ENCODE results near the gene ERCC6L2. TPM values are rescaled to one million over a fixed set of nuclear protein-coding genes. Genes with fewer than 3 reads are reported as not detected.

Gene ERCC6L2
- total and polyA plus RNA-seq, 2 donors (not counting 3 experiments of a cell fraction or from before 2014, with no cell fraction given): 4.7 to 31.8 TPM

DNA sequence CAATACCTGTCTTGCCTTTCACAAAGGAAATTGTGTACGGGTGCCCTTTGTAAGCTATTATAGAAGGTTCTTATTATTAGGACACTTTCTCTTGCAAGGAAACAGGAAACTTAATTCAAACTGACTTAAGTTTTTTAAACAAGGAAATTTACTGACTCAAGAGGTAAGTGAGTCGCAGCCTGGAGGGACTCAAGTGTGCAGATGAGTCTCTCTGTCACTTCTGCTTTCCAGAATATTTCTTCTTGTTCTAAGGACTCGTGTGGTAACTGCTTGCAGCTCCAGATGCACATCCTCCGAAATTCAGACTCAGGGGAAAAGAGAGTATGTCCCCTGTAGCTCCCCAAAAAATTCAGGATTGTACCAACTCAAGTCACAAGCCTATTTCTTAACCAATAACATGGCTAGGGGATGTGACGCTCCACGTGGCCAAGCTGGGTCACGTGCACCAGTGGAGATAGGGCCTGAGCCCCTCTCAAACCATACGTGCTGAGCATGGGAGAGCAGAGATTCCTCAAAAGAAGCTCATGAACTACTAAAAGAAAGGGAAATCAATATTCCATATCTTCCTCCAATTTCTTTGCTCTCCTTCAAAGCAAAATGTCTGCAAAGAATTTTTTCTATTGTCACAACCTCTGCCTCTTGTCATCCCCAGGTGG is 49.2 kb upstream of the ERCC6L2 start:
- no peaks in the 10 kb centered on the region for H4K20me1 ChIP-seq (replicated peaks; ENCODE audit: control insufficient read depth, extremely low read depth, insufficient read depth, low read length)
- no peak overlapping the region for H3K4me2 ChIP-seq (ENCODE audit: insufficient read depth, low read length)
- BruUV-seq (replicated peaks): no TSS peak
- CTCF ChIA-PET: interaction anchor here (0.8 kb wide), 1 partner anchor 25 kb away, joined by 3 read pairs; no protein-coding TSS in a partner anchor
- H3K4me3 ChIP-seq (replicated peaks in 1 of 3; ENCODE audit: insufficient read depth in 1 of 3, low read depth in 1 of 3, low read length in 3 of 3): no peak overlapping the region
- H3K27me3 ChIP-seq (ENCODE audit: control insufficient read depth in 2 of 2, insufficient read depth in 2 of 2, low read length in 2 of 2): no peaks in the 10 kb centered on the region
- no peak overlapping the region for H2AFZ ChIP-seq (ENCODE audit: low read depth, low read length)
- H3K79me2 ChIP-seq (ENCODE audit: control insufficient read depth, insufficient read depth, low read length): no peaks in the 10 kb centered on the region
- H3K27ac ChIP-seq (ENCODE audit: insufficient read depth, low read depth, low read length): no peak overlapping the region
- TF ChIP-seq JUN (IDR thresholded peaks at IDR 0.05; ENCODE audit: borderline replicate concordance, insufficient read depth, insufficient read length, low read depth): no peak
- no peak for TF ChIP-seq FOS (IDR thresholded peaks at IDR 0.05; ENCODE audit: borderline replicate concordance, insufficient read depth, low read length)
- no peak for TF ChIP-seq POLR2AphosphoS5 (IDR thresholded peaks at IDR 0.05; ENCODE audit: insufficient read depth, low read depth, low read length)
- no peak for TF ChIP-seq MYC (IDR thresholded peaks at IDR 0.05; ENCODE audit: low read depth, low read length)
- no peak for TF ChIP-seq GATA2 (IDR thresholded peaks at IDR 0.05; ENCODE audit: insufficient read depth, insufficient read length, low read depth, low read length)
- TF ChIP-seq POLR2A (IDR thresholded peaks at IDR 0.05; ENCODE audit: low read depth, low read length): no peak
- TF ChIP-seq, protein P1, sequence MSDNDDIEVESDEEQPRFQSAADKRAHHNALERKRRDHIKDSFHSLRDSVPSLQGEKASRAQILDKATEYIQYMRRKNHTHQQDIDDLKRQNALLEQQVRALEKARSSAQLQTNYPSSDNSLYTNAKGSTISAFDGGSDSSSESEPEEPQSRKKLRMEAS (IDR thresholded peaks at IDR 0.05; ENCODE audit: insufficient read depth, insufficient read length): no peak
- TF ChIP-seq EZH2 (IDR thresholded peaks at IDR 0.05; ENCODE audit: borderline replicate concordance, low read depth, low read length, severe bottlenecking): no peak
- TF ChIP-seq CTCF (IDR thresholded peaks at IDR 0.05; ENCODE audit: extremely low read depth in 1 of 2, insufficient read depth in 1 of 2, low read depth in 1 of 2, low read length in 2 of 2): no peak
- H3K9me3 ChIP-seq (replicated peaks; ENCODE audit: control insufficient read depth, insufficient read depth, low read length): no peaks in the 10 kb centered on the region
- peaks cover 15% of the 10 kb centered on the region for H3K4me1 ChIP-seq (ENCODE audit: control insufficient read depth, extremely low read depth, insufficient read depth, low read length)
- dilution Hi-C loops (cut with MboI; ENCODE audit: extremely low pct_ligation_motif_present, low sequenced_read_pairs) (no loop called here), intact Hi-C loops (cut with micrococcal nuclease) (no loop called here)
- FAIRE-seq: no peak
- H3K9me1 ChIP-seq (replicated peaks; ENCODE audit: control insufficient read depth, extremely low read depth, insufficient read depth, low read length): no peaks in the 10 kb centered on the region
- no peak for DNase-seq (ENCODE audit: low read depth, low spot score)
- H3K36me3 ChIP-seq (ENCODE audit: control insufficient read depth in 2 of 2, extremely low read depth in 1 of 2, insufficient read depth in 2 of 2, low read length in 2 of 2): no peaks in the 10 kb centered on the region
- POLR2A ChIA-PET: no interaction called here
- no peak overlapping the region for H3K9ac ChIP-seq (replicated peaks; ENCODE audit: extremely low read depth, insufficient read depth, low read length)
